GM12865 (cell line): ENCODE measurements around the gene OCA2.

Source experiments
- DNase-seq: peaks from one replicate; pipeline ENCODE4 v3.0.0; 2010; ENCODE audit warnings: low read depth
- H3K4me3 ChIP-seq: 2 replicates; pipeline ENCODE4 v1.5.1; 2011; ENCODE audit warnings: mild to moderate bottlenecking, low read depth, low read length, control low read depth
- TF ChIP-seq, protein P1 (sequence below): IDR thresholded peaks from 2 replicates; pipeline ENCODE4 v1.5.1; 2011; ENCODE audit warnings: low read length, control low read depth, low read depth, inconsistent platforms; ENCODE audit not compliant: insufficient read depth; ENCODE audit errors: missing control alignments

OCA2 gene

DNA sequence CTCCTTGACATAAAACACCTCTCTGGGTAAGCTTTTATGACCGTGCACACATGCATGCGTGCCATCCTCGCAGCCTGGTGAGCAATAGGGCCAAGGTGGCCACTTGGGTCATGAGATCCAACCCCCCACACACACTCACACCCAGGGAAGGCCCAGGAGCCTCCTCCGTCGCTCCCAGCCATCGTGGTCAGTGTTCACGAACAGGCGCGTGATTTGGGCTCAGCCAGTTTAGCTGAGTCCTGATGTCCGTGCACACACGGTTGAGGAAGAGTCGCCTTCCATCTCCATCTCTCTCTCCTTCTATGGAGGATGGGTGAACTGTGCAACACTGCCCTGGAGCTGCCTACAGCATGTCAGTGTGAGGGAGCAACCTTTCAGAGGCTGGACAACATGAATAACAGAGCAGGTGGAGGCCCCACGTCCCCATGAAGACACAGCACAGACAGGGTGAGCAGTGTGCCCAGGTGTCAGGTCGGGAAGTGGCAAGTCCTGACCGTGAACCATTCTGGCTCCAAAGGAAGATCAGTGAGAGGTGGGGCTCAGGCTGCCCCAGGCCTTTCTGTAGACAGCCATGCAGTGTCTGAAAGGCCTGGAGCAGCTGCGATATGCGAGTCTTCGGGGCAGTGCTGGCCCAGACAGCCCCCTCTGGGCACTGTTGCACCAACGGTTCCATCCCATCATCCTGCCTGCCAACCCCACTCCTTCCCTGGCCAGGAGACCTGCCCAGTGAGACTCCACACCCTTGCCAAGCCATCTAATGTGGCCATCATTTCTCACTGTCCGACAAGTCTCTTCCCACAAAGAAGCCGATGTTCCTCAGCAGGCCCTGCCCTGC lies 253.4 kb downstream of the OCA2 start:
- TF ChIP-seq, protein P1, sequence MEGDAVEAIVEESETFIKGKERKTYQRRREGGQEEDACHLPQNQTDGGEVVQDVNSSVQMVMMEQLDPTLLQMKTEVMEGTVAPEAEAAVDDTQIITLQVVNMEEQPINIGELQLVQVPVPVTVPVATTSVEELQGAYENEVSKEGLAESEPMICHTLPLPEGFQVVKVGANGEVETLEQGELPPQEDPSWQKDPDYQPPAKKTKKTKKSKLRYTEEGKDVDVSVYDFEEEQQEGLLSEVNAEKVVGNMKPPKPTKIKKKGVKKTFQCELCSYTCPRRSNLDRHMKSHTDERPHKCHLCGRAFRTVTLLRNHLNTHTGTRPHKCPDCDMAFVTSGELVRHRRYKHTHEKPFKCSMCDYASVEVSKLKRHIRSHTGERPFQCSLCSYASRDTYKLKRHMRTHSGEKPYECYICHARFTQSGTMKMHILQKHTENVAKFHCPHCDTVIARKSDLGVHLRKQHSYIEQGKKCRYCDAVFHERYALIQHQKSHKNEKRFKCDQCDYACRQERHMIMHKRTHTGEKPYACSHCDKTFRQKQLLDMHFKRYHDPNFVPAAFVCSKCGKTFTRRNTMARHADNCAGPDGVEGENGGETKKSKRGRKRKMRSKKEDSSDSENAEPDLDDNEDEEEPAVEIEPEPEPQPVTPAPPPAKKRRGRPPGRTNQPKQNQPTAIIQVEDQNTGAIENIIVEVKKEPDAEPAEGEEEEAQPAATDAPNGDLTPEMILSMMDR: no peak
- H3K4me3 ChIP-seq: no peak overlapping the region

DNA sequence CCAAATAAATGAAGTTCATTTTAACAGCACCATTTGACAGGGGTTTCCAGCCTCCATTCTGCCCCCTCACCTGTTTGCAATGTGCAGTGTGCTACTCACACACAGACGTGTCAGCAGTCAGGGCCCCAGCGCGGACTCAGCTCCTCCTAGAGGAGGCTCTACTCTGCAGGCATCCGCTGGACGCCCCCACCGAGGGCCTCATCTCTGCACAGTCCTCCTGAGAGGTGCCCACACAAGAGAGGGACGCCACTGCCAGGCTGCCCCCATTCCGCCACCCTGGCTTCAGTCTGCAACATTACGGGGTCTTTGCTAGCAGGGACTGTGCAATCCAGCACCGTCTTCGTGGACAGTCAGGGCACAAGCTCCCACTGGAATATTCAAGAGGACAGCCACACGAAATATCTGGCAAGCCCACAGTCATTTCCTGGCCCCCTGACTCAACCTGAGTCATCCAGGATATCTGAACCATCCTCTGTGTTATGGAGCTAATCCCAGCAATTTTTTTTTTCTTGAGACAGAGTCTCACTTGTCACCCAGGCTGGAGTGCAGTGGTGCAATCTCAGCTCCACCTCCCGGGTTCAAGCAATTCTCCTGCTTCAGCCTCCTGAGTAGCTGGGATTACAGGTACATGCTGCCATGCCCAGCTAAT lies 255.0 kb downstream of the OCA2 start:
- H3K4me3 ChIP-seq: no peak overlapping the region
- no peak for DNase-seq
- TF ChIP-seq, protein P1: no peak

More for the DNA sequence above, 253.4 kb downstream of the OCA2 start:
- no peak for DNase-seq

DNA sequence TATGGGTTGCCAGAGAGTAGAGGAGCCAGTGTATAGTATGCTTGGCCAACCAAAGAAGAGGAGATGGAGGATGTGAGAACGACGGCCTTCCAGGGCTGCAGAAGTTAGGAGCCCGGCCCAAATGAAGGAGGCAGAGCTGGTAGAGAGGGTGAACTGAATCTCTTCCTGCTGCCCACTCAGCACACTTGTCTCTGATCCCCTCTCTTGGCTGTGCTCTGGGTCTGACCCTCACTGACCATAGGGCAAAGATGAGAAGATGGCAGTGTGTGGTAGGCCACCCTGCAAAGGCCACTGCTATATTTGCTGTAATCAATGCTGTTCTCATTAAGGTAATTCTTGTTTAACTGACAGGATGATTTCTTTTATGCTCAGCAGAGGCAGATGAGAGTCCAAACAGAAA lies 256.0 kb downstream of the OCA2 start:
- no peak overlapping the region for H3K4me3 ChIP-seq
- TF ChIP-seq, protein P1: no peak
- DNase-seq: no peak

DNA sequence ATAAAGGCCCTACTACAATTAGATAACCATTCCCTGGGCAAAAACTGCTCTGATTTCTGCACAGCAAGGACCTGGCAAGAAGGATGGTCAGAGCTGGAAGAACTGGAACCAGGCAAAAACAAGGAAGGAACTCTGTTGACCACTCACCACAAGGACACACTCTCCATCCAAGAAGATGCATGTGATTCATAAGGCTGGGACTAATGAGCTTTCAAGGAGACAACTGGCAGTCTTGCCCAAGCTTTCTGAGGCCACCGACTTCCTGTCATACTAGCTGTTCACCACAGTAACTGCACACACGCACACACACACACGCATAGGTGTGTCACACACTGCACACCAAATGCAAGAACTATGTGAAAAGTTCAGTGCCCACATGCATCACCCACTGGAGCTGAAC lies 256.6 kb downstream of the OCA2 start:
- H3K4me3 ChIP-seq: no peak overlapping the region
- DNase-seq: no peak
- TF ChIP-seq, protein P1: no peak

DNA sequence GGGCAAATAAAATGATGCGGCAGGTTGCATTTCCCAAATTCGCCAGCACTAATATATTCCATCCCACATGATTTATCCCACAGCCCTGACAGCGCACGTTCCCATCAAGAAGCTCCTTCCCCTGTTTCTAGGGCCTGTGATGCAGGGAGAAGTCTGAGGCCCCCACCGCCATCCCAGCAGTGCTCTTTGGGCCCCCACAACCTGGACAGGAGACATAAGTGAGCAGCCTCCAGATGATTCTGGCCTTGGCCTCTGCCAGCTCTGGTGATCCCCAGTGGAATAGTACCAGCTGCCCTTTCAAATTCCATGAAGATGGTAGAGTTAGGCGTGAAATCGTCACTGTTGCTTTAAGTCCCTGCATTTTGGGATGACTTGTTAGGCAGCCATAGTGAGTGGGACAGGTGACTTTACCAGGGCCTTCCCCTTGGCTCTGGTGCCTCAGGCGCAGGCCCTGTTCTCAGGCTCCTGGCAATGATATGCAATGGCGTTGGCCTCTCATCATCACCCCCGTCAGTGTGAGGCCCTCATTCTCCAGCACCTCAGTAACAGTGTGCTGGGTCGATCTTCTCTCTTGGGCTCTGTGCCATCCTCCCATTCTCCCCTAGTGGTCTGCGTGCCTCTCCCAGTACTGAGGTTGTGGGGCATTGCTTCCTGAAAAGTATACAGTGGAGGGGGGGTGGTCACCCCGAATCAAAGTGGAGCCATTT lies 263.7 kb downstream of the OCA2 start:
- no peak overlapping the region for H3K4me3 ChIP-seq
- TF ChIP-seq, protein P1: no peak
- DNase-seq: no peak

DNA sequence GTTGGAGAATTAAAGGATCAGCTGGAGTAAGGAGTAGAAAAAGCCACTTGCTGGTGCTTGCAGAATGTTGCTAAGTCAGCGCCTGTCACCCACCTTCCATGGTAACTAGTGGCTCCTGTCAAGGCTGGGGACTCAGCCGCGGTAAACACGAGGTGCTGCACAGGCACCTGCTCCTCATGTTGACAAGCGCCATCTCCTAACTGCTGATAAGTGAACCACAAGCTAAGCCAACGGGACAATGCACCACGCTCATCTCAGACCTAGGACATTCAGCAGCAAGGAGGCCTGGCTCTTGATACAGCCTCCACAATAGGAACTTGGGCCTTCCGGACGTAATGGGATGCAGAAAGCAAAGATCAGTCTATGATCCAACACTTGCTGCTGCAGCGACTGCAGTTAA lies 264.4 kb downstream of the OCA2 start:
- H3K4me3 ChIP-seq: no peak overlapping the region
- TF ChIP-seq, protein P1: no peak
- no peak for DNase-seq
